ENCODE data around the gene DENND1A. TPM values are rescaled to one million over a fixed set of nuclear protein-coding genes. Genes with fewer than 3 reads are reported as not detected.

Gene DENND1A
- total and polyA plus RNA-seq, 4 experiments from 2014 or later: 1.4 to 14.2 (median 9.9) TPM

DNA sequence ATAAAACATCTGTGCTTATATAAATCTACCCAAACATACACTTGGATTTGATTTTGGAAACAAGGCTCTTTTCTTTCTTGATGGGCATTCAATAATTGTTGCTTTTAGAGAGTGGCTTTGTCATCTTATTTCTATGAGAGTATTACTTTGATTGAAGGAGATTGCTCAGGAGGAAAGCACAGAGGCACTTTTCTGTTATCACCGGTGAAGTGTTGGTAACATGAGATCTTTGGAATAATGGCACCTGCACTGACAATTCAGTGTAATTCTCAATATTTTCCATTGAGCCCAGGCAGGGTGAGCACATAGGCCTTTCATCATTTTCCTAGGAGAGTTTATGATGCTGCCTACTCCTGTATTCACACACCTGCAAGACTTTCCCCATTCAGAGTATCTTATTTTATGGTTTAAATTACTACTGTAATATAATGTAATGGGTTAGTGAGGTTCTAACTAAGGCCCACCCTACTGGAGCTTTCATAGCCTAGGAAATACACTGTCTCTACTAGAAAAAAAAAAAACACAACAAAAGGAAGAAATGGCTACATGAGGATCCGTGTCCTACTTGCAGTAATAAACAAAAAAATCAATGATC, 244.3 kb downstream of the DENND1A start:
- H3K9me3 ChIP-seq (ENCODE audit: control insufficient read depth in 1 of 2, low read length in 2 of 2): no peaks in the 10 kb centered on the region
- H3K4me1 ChIP-seq (ENCODE audit: insufficient read depth, low read length): peaks cover 13% of the 10 kb centered on the region
- peaks cover 2 to 7% of the 10 kb centered on the region in 2 donors for H3K36me3 Mint-ChIP-seq
- H3K36me3 ChIP-seq (ENCODE audit: insufficient read depth, low read length): no peaks in the 10 kb centered on the region
- no peak for DNase-seq
- no peak overlapping the region for H3K27ac ChIP-seq (ENCODE audit: low read depth, low read length)
- no peaks in the 10 kb centered on the region for H3K27me3 ChIP-seq (ENCODE audit: insufficient read depth, low read length)
- intact Hi-C loops (cut with micrococcal nuclease): no loop called here
- POLR2A ChIA-PET (ENCODE audit: partially characterized antibody): no interaction called here
- no peak overlapping the region for H3K4me3 ChIP-seq (ENCODE audit: low read length in 2 of 2)
- peaks cover 0 to 2% (median 0%) of the 10 kb centered on the region in 8 donors for H3K9me3 Mint-ChIP-seq
- H3K4me1 Mint-ChIP-seq: peaks cover 6 to 24% (median 23%) of the 10 kb centered on the region in 4 donors
- H3K27me3 Mint-ChIP-seq: no peaks in the 10 kb centered on the region
- CTCF ChIA-PET (ENCODE audit: partially characterized antibody): no interaction called here
- peak overlapping the region in 1 of 7 donors; percentile 69 for H3K27ac Mint-ChIP-seq
- H3K4me3 Mint-ChIP-seq: no peak overlapping the region

DNA sequence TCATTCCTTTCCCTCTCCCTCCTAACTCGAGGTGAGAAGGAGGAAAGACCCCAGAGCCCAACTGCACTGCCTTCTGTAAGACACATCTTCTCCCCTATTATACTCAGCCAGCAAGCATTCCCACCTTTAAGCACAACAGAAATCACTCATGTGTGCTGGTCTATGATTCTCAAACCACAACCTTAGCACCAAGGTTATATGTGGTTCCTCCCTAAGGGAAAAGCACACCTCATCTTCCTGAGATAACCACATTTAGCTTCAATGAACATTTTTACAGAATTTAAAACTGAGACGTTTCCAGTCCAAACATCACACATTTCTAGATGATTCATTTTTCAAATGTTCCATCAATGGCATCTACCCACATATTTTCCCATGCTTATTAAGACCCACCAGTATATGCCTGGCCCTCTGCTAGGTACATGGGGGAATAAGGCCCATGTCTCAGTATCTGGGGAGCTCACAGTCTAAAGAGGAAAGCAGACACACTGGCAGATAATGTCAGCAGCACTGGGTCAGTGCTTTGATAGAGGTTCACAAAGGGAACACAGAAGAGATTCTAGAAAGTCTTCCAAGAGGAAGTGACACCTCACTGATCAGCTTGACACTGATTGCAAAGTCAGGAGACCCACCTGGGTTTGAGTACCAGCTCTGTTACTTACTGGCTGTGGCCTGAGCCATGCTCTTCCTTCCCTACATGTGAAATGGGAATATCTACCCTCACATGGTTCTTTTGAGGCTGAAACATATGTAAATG, 245.4 kb downstream of the DENND1A start:
- peaks cover 10 to 34% (median 32%) of the 10 kb centered on the region in 4 donors for H3K4me1 Mint-ChIP-seq
- peak overlapping the region in 3 of 7 donors; percentile 2 to 36 (median 27) for H3K27ac Mint-ChIP-seq
- no peak overlapping the region for H3K27ac ChIP-seq (ENCODE audit: low read depth, low read length)

DNA sequence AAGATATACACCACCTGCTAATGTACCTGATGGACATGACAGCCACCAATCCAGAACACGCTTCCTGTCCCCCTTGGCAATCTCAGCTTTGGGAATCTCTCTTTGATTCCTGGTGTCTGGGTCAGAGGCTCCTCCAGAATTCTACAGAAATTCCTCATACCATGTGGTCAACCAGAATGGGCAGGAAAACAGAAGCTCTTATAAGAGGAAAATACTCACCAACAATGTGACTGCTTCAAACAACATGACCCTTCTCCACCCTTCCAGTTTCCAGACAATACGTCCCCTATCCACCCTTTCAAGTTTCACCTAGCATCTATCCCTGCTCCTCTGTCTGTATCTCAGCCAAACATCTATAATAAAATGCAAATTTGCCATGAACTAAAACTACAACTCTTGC, 247.2 kb downstream of the DENND1A start:
- peaks cover 0 to 2% (median 0%) of the 10 kb centered on the region in 8 donors for H3K9me3 Mint-ChIP-seq
- intact Hi-C loops (cut with micrococcal nuclease): no loop called here
- ChIA-PET POLR2A (ENCODE audit: partially characterized antibody) (no interaction called here), CTCF (ENCODE audit: partially characterized antibody) (no interaction called here)
- no peaks in the 10 kb centered on the region for H3K36me3 ChIP-seq (ENCODE audit: insufficient read depth, low read length)
- no peaks in the 10 kb centered on the region for H3K9me3 ChIP-seq (ENCODE audit: control insufficient read depth in 1 of 2, low read length in 2 of 2)
- H3K4me1 ChIP-seq (ENCODE audit: insufficient read depth, low read length): peaks cover 28% of the 10 kb centered on the region
- H3K27ac Mint-ChIP-seq: no peak overlapping the region
- no peak for DNase-seq
- no peaks in the 10 kb centered on the region for H3K27me3 Mint-ChIP-seq
- no peak overlapping the region for H3K27ac ChIP-seq (ENCODE audit: low read depth, low read length)
- no peak overlapping the region for H3K4me3 Mint-ChIP-seq
- H3K27me3 ChIP-seq (ENCODE audit: insufficient read depth, low read length): no peaks in the 10 kb centered on the region
- H3K36me3 Mint-ChIP-seq: peaks cover 2 to 12% of the 10 kb centered on the region in 2 donors
- H3K4me1 Mint-ChIP-seq: peaks cover 11 to 45% (median 38%) of the 10 kb centered on the region in 4 donors
- H3K4me3 ChIP-seq (ENCODE audit: low read length in 2 of 2): no peak overlapping the region

More for the DNA sequence above, 245.4 kb downstream of the DENND1A start:
- H3K4me3 Mint-ChIP-seq: no peak overlapping the region
- Histone ChIP-seq H3K9me3 (ENCODE audit: control insufficient read depth in 1 of 2, low read length in 2 of 2) (no peaks in the 10 kb centered on the region), H3K4me3 (ENCODE audit: low read length in 2 of 2) (no peak overlapping the region), H3K36me3 (ENCODE audit: insufficient read depth, low read length) (no peaks in the 10 kb centered on the region), H3K4me1 (ENCODE audit: insufficient read depth, low read length) (peaks cover 23% of the 10 kb centered on the region), H3K27me3 (ENCODE audit: insufficient read depth, low read length) (no peaks in the 10 kb centered on the region)
- peaks cover 2 to 7% of the 10 kb centered on the region in 2 donors for H3K36me3 Mint-ChIP-seq
- no peak for DNase-seq
- ChIA-PET CTCF (ENCODE audit: partially characterized antibody) (interaction anchor here (0.5 kb wide), 1 partner anchor 45 kb away, joined by 3 read pairs; no protein-coding TSS in a partner anchor), POLR2A (ENCODE audit: partially characterized antibody) (no interaction called here)
- intact Hi-C loops (cut with micrococcal nuclease): no loop called here
- no peaks in the 10 kb centered on the region for H3K27me3 Mint-ChIP-seq
- H3K9me3 Mint-ChIP-seq: peaks cover 0 to 2% (median 0%) of the 10 kb centered on the region in 8 donors

DNA sequence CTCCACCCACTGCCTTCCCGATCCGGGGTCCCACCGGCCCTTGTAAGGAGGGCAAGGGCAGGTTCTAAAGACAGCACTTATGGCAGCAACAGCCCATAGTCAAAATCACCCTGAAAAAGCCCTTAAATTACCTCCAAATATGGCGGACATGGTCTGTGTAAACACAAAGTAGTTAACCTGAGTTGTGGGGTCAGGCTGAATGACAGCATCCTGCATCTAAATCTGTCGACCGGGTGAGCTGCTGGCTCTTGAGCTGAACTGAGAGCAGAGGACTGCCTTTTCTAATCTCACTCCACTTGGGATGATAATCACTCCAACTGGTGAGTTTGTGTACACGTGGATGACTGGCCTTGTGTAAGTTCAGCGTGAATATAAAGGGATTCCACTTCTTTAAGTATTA, 249.6 kb downstream of the DENND1A start:
- no peak for DNase-seq
- intact Hi-C loops (cut with micrococcal nuclease): no loop called here
- Histone ChIP-seq H3K9me3 (ENCODE audit: control insufficient read depth in 1 of 2, low read length in 2 of 2) (no peaks in the 10 kb centered on the region), H3K27me3 (ENCODE audit: insufficient read depth, low read length) (no peaks in the 10 kb centered on the region), H3K4me1 (ENCODE audit: insufficient read depth, low read length) (peaks cover 27% of the 10 kb centered on the region), H3K36me3 (ENCODE audit: insufficient read depth, low read length) (no peaks in the 10 kb centered on the region), H3K27ac (ENCODE audit: low read depth, low read length) (no peak overlapping the region), H3K4me3 (ENCODE audit: low read length in 2 of 2) (no peak overlapping the region)
- H3K4me3 Mint-ChIP-seq: peak overlapping the region in 2 of 8 donors; percentile 29 to 59
- H3K27ac Mint-ChIP-seq: no peak overlapping the region
- no peaks in the 10 kb centered on the region for H3K27me3 Mint-ChIP-seq
- CTCF ChIA-PET (ENCODE audit: partially characterized antibody): no interaction called here
- H3K36me3 Mint-ChIP-seq: peaks cover 2 to 24% of the 10 kb centered on the region in 2 donors
- POLR2A ChIA-PET (ENCODE audit: partially characterized antibody): no interaction called here
- H3K4me1 Mint-ChIP-seq: peaks cover 11 to 42% (median 33%) of the 10 kb centered on the region in 4 donors
- H3K9me3 Mint-ChIP-seq: peaks cover 0 to 2% (median 0%) of the 10 kb centered on the region in 8 donors

DNA sequence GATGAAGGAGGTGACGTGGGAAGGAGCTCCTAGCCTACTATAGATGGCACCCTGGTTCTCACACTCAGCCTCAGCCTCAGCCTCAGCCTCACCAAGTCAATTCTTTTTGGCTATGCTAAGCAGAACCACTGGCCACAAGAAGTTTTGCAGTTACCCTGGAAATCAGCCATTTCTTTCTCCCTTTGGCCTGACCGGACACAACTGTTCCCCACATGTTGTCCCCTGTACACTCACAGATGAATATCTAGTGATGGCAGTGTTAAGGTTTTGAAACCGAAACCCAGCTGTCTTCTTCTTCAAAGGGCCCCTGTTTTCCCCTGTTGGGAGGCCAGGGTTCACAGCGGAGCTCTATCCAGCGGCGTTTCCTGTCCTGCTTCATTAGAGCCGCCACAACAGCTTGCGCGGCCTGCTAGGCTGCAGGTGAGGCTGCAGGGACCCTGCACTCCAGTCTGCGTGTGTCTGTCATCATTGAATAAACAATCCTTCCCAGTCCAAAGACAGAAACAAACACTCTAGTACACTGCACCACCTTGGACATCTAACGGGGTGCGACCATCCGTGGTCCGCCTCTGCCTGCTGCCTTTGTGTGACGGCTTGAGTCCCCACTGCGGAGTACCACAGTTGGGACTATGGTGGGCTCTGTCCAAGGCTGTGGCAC, 250.5 kb downstream of the DENND1A start:
- Histone ChIP-seq H3K27ac (ENCODE audit: low read depth, low read length) (no peak overlapping the region), H3K36me3 (ENCODE audit: insufficient read depth, low read length) (no peaks in the 10 kb centered on the region), H3K4me1 (ENCODE audit: insufficient read depth, low read length) (peaks cover 18% of the 10 kb centered on the region), H3K9me3 (ENCODE audit: control insufficient read depth in 1 of 2, low read length in 2 of 2) (no peaks in the 10 kb centered on the region), H3K4me3 (ENCODE audit: low read length in 2 of 2) (no peak overlapping the region), H3K27me3 (ENCODE audit: insufficient read depth, low read length) (no peaks in the 10 kb centered on the region)
- intact Hi-C loops (cut with micrococcal nuclease): no loop called here
- H3K27ac Mint-ChIP-seq: peak overlapping the region in 4 of 7 donors; percentile 8 to 70 (median 60)
- peak in 2 of 5 donors; percentile 4 to 13 for DNase-seq
- H3K4me1 Mint-ChIP-seq: peaks cover 8 to 33% (median 24%) of the 10 kb centered on the region in 4 donors
- H3K9me3 Mint-ChIP-seq: peaks cover 0 to 3% (median 2%) of the 10 kb centered on the region in 8 donors
- H3K27me3 Mint-ChIP-seq: no peaks in the 10 kb centered on the region
- H3K36me3 Mint-ChIP-seq: peaks cover 7 to 33% of the 10 kb centered on the region in 2 donors
- ChIA-PET CTCF (ENCODE audit: partially characterized antibody) (no interaction called here), POLR2A (ENCODE audit: partially characterized antibody) (no interaction called here)
- peak overlapping the region in 7 of 8 donors; percentile 2 to 68 (median 50) for H3K4me3 Mint-ChIP-seq

DNA sequence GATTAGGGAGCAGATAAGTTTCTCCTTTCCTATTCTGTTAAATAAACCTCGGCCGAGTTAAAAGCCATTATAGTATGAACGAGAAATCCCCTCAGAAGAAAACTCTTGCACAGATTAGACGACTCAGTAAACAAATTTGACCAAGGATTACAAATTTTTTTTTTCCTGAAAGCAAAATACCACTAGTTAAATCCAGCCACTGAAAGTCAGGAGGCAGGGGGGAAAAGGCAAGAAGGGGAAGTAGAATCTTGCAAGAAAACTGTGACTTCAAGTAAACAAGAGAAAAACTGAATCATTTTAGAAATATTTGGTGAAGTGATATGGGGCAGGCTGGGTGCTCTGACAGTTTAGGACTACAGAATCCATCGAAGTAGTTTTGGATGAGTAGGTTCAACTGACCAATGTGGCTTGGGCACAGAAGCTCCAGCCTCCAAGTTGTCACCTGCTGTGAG, 251.0 kb downstream of the DENND1A start:
- Mint-ChIP-seq H3K27me3 (no peaks in the 10 kb centered on the region), H3K27ac (peak overlapping the region in 2 of 7 donors; percentile 67 to 79), H3K4me3 (peak overlapping the region in 2 of 8 donors; percentile 9 to 58), H3K36me3 (peaks cover 11 to 38% of the 10 kb centered on the region in 2 donors), H3K4me1 (peaks cover 4 to 27% (median 21%) of the 10 kb centered on the region in 4 donors), H3K9me3 (peaks cover 0 to 9% (median 6%) of the 10 kb centered on the region in 8 donors)
- CTCF ChIA-PET (ENCODE audit: partially characterized antibody): no interaction called here
- H3K27me3 ChIP-seq (ENCODE audit: insufficient read depth, low read length): no peaks in the 10 kb centered on the region
- DNase-seq: no peak
- intact Hi-C loops (cut with micrococcal nuclease): no loop called here
- H3K9me3 ChIP-seq (ENCODE audit: control insufficient read depth in 1 of 2, low read length in 2 of 2): no peaks in the 10 kb centered on the region
- no peaks in the 10 kb centered on the region for H3K36me3 ChIP-seq (ENCODE audit: insufficient read depth, low read length)
- POLR2A ChIA-PET (ENCODE audit: partially characterized antibody): no interaction called here
- H3K4me1 ChIP-seq (ENCODE audit: insufficient read depth, low read length): peaks cover 15% of the 10 kb centered on the region
- H3K27ac ChIP-seq (ENCODE audit: low read depth, low read length): no peak overlapping the region
- no peak overlapping the region for H3K4me3 ChIP-seq (ENCODE audit: low read length in 2 of 2)
